MV-4-11 (cell line): ENCODE measurements around the gene ABTB2.
A peak's percentile ranks its signal among the peaks of the same experiment; 100 is the strongest.

Experiments
- DNase-seq: peaks from one replicate; lab custom pipeline; 2025; lab: John Stamatoyannopoulos, UW

The ABTB2 gene

DNA sequence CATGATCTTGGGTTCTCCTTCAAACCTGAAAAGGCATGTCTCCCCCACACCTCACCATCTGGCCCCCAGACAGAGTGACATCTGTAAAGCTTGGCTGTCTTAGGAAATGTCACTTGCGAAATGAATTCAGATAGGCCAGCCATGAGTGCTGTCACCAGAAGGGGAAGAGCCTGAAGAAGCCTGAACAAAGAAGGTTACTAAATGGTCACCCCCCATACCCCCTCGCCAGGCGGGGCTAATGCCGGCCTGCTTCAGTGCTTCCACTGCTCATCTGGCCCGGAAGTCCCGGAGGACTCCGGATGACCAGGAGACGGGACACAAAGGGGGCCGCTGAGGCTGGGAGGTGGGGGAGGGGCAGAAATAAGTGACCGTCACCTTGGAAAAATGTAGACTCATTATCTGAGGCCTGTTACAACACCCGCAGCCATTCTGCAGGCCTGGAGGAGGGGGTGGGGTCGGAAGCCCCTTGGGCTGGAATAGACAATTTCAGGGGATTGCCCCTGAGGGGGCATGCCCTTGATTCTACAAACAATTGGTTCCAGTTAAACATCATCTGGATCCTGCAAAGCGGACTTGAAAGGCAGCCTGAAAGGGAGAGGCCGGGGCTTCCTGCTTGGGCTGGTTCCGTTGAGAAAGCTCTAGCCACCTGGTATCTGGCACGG lies 209.2 kb downstream of the ABTB2 start:
- peak; percentile 81 for DNase-seq

DNA sequence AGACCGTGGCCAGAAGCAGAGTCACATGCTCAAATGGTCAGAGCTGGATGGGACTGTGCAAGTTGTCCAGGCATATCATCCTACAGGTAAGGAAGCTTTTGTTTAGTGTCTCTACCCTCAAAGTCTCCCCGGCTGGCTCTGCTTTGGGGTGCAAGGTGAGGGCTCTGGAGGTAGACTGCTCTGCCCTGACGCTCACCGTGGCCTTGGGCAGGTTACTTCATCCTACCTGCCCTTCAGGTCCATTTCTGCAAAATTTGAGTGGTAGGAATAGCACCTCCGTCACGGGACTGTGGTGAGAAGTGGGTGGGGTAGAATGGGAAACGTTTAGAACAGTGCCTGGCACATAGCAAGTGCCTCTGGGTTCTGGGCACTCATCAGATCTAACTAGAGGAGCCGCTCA lies 210.2 kb downstream of the ABTB2 start:
- DNase-seq: no peak

DNA sequence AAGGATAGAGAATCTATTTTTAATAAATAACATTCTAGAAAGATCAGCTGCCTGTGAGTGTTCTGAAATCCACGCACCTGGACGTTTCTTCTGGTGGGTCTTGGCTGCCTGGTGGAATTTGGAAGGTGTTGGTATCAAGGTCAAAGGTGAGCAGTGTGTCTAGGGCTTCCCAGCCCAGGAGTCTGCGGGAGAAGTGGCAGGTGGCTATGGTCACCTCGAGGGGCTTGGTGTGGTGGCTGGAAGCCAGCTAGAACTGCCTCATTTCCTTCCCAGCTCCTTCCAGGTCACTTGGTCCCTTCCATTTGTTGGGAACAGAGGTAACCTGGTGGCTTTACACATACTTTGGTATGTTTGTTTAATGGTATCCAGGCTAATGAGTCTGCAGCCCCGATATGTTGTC lies 210.9 kb downstream of the ABTB2 start:
- DNase-seq: no peak

DNA sequence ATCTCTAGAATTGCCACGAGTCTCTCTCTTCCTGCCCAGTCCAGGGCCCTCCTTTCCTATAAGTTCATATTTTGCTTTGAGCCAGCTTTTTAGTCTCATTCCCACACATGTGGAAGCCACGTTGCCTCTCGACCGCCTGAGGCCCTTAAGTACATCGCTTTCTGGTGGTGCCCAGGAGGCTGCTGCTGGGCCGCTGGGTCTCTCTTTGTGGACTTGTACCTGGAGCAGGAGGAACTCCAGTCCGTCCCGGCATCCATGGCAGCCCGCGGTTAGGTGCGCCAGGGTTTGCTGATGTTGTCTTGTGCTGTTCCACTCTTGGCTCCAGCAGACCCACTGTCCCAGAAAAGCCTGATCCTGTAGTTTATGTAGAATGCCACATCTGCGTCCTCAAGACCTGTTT lies 211.4 kb downstream of the ABTB2 start:
- no peak for DNase-seq

DNA sequence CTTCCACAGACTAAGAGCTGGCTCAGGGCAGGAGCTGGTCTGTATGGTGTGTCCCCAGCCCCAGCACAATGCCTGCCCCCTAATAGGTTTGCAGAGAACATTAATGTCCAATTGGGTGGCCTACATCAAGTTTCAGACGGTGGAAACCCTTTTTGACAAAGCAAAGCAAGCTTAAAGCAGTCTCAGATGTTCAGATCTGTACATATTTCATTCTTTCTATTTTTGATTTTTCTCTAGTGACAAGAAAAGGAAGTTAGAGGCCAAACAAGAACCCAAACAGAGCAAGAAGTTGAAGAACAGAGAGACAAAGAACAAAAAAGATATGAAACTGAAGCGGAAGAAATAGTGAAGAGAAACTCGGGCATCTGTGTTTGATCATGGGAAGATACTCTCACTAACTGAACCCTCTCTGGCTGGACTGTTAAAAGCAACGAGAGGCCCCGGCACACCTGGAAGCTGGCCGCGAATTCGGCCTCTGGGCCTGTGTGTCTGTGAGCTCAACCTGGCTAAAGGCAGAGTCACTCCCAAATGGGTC lies 211.9 kb downstream of the ABTB2 start:
- peak; percentile 66 for DNase-seq

DNA sequence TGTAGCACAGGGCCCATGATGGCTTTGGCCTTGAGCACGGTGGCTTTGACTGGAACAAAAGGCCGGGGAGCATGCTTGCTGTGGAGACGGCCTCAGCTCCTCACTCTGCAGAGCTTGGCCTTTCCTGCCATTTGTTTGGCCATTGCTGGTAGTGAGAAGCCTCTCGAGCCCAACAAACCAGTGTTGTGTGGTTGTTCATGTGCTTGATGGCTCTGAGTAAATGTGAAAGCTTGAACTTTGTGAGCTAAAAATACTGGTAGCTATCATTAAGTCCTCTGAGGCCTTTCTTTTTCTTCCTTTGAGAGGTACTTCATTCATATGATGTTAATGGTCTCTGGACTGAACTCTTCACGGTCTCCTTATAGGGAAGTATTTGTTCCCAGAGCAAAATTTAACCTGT lies 212.7 kb downstream of the ABTB2 start:
- no peak for DNase-seq

DNA sequence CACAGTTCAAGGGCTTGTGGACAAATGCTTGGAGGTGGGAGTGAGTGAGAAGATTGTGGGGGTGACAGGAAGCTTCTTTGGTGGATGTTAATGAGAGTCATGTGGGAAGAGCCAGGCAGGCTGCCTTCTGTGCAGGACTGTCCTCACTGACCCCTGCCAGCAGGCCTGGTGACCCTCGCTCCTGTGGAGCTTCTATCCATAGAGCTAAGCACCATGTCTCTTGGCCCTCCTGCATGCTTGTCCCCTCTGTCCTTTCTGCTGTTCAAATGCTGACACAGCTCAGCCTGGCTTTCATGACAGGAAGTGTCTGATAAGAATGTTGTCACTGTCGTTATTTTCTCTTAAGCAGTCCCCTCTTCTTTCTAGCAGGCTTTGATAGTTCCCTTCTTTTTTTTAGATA lies 214.8 kb downstream of the ABTB2 start:
- DNase-seq: no peak

DNA sequence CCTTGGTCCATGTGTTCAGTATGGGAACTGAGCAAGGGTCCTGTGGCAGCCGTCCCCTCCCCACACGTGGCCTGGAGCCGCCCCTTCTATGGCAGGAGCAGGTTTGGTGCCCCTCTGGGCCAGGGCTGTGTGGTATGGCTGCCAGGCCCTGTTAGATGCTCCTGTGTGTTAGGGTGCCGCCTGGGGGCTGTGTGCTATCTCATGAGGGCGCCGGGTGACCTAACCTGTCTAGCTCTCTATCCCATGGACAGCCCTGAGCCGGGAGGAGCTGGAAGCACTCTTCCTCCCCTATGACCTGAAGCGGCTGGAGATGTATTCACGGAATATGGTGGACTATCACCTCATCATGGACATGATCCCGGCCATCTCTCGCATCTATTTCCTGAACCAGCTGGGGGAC lies 217.7 kb downstream of the ABTB2 start:
- DNase-seq: no peak

DNA sequence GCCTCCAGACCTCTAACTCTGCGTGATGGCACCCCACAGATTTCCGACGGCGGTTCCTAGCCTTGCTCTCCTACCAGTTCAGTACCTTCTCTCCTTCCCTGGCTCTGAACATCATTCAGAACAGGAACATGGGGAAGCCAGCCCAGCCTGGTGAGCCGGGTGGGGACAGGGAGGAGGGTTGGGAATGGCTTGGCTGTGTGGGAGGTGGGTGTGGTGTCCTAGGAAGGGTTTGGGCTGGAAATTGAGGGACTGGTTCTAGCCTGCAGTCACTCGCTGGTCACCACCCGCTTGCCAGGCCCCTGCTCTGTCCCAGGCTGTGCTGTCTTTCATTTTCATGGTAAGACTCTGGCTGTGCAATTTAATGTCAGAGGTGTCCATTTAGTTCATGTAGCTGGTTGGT lies 218.5 kb downstream of the ABTB2 start:
- DNase-seq: no peak

DNA sequence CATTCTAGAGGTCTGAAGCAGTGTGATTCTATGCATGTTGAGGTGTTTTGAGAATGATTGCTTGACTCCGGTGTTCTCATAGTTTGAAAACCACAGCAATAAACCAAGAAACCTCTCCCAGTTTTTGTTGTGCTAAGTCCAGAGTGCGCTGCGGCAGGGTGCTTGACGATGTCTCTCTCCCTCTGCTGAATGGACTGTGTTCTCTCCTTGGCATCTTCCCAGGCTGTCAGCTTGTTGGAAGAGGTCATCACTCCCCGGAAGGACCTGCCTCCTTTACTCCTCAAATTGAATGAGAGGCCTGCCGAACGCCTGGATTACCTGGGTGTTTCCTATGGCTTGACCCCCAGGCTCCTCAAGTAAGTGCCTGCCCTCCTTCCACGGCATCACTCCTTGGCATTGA lies 221.4 kb downstream of the ABTB2 start:
- DNase-seq: no peak

DNA sequence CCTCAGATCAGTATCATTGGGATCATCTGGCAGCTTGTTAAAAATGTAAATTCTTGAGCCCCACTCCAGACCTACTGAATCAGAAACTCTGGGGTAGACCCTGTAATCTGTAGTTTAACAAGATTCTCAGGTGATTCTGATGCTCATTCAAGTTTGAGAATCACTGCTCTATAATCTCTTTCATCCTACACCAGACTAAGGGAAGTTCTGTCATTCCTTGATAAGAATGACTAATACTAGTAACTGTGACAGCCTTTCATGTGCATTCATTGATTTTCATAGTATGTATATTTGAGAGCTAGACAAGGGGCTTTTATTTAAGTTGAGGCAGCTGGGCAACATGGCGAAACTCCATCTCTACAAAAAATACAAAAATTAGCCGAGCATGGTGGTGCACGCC lies 222.4 kb downstream of the ABTB2 start:
- no peak for DNase-seq

DNA sequence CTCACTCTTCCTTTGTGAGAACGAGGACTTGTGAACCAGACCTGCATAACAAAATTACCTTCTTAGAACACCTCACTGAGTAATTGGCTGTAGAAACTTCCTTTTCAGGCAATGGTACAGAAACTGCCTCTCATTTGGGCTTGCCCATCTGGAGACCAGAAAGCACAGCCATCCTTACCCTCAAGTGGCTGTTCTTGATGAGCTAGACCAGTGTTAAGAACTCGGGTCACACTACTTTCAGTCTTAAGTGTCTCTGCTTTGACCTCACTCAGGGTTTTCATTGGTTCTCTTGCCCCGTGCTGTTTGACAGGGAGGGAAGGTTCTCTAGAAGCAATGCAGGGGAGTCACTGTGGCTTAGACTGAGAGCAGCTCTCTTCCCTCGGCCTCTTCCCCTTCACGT lies 223.0 kb downstream of the ABTB2 start:
- DNase-seq: no peak

DNA sequence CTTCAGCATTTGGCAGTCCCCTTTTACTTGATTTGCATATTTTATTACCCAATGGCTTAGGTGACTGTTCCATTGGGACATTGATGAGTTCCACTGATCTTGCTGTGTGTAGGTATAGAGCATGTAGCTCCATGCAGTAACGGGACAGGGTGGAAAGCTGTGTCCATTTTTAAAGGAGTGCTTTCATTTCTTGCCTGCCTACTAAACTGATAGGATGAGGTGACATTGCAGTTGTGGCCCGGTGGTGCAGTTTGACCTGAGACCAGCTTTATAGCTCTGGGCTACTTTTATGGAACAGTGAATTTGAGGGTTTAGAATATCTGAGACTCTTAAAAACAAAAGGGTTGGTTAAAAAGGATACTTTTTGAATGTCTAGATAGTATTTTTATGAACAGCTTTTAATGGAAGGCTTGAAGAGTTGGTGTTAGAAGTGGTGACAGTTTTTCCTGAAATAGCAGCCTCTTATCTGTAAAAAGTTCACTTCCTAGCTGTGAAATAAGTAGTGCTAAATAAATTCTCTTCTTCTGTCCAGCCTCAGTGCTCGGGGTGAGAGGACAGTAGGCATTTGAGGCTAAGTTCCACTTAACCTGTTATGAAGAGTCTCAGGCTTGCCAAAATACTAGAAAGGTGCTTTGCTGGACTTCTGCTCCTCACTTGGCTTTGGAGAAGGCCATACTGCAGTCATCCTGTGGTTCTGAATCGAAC lies 225.4 kb downstream of the ABTB2 start:
- DNase-seq: no peak

DNA sequence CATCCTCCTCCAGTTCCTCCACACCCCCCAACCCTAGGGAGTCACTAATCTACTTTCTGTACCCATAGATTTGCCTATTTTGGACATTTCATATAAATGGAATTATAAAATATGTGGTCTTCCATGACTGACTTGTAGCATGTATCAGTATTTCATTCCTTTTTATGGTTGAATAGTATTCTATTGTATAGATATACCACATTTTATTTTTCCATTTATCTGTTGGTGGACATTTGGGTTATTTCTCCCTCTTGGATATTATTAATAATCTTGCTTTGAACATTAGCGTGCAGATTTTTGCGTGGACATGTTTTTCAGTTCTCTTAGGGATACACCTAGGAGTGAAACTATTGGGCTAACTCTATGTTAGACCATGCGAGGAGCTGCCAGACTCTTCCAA lies 229.0 kb downstream of the ABTB2 start:
- no peak for DNase-seq

DNA sequence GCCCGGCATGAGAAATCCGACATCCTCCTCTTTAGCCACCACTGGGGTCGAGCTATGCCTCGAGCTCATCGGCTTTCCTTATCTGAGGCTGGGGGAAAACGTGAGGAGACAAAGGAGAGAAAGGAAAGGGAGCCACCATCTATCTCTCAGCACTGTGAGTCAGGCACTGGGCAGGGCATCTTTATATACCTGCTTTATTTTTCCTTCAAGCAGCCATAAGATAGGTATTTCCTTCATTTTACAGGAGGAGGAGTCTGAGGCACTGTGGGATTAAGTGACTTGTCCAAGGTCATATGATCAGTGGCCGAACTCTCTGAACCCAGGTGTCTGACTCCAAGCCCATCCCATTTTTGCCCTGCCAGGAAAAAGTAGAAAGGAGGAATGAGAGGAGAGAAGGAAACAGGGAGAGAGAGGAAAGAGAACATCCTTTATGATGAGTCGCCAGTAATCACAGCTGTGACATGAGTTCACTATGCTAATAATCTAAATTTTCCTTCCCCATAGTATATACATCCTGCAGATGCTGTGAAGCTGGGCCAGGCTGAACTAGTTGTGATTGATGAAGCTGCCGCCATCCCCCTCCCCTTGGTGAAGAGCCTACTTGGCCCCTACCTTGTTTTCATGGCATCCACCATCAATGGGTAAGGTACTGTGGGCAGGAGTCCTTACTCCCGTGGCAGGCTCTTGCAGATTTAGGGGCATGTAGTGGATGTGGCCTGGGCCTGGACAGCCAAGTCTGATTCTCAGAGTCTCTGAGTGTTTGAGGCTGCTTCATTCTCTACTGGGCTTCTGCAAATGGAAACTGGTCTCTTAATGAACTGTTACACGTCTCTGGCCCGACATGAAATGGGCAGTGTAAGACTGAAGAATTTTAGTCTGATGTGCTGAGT lies 230.6 kb downstream of the ABTB2 start:
- DNase-seq: no peak

DNA sequence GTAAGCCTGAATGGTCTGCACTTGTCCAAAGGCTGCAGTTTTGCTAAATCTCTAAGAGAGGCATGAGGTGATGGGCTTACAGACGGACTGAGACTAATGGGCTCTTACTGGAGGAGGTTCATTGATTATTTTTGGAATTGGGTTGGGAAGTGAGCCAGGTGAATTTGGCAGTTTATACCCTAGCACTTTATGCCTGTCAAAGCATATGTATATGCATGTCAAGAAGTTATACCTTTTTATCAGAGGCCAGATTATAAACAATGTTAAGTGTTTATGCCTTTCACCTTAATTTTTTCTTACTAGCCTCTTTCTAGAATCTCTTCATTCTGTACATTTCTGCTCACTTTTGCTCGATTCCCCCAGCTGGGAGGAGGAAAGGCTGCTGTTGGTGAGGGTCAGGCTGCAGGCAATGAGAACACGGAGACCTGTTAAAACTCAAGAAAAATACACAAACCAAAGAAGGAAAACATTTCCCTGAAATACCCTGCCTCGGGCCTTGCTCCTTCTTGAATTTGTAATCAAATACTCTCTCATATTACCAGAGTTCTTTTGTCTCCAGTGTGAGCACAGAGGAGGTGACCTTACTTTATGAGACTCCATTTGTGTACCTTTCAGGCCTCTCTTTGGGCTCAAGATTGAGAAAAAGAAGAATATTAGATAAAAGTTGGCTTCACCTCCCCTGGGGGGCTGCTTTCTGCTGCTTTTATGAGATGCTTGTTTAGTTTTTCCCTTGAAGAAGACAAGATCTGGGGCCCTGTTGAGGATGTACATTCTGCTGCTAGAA lies 232.7 kb downstream of the ABTB2 start:
- no peak for DNase-seq

DNA sequence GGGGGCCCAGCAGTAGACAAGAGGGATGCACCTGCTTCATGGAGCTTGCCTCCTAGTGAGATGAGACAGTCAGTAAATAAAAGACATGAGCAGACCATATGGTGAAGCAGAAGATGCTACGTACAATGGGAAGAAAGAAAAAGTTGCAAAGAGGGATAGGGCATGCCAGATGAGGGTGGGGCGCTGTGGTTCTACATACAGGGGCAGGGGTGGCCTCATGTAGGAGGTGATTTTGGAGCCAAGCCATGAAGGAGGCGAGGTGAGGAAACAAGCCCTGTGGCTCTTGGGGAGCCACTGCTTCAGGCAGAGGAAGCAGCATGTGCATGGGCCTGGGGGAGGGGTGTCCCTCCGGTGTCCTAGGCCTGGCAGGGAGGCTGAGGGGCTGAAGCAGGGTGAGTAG lies 237.2 kb downstream of the ABTB2 start:
- no peak for DNase-seq

DNA sequence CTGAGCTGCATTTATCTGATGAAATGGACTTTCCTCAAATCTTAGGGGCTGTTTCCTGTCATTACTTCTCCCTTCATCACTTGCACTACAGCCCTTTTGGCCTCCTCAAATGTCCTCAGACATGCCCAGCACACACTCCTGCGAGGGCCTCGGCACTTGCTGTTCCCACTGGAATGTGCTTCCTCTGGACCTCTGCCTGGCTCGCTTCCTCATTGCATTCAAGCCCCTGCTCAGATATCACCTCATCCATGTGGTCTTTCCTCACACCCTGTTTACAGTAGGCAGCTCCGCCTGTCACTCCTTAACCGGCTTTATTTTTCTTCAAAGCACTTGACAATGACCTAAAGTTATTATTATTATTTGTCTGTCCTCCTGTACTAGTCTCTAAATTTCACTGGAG lies 243.3 kb downstream of the ABTB2 start:
- DNase-seq: no peak

DNA sequence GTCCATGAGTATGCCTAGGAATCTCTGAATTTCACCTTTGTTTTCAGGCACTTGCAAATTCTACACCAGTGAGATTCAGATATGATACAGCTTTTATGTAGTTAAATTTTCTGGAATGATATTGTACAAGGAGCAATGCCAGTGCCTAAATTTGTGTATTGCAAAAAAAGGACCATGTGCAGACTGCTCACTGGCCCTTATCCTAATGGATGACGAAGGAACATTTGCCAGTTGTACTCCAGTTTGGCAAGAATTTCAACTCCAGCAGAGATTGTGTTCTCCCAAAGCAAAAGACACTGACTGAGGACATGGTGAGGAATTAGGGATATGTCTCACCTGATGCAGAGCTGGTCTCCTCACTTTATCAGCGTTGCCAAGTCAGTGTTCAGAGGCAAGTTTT lies 243.8 kb downstream of the ABTB2 start:
- no peak for DNase-seq

DNA sequence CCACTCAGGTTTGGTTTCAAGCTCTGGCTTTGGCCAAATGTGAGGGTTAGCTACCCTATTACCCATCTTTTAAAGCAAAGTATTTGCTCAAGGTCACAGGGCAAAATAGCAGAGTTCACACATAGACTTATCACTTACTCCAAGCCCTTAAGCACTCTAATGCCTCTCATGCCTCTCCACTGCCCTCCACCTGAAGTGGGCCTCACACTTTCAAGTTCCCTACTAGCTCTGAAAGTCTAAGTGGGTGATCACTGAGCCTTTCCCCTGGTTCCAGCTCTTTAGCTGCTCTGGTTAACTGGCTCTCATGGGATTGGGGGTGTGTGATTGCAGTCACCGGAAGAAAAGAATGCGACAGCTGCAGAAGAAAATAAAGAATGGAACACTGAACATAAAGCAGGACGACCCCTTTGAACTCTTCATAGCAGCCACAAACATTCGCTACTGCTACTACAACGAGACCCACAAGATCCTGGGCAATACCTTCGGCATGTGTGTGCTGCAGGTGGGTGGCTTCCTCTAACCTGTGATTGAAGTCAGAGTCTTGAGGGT lies 246.0 kb downstream of the ABTB2 start:
- DNase-seq: no peak

DNA sequence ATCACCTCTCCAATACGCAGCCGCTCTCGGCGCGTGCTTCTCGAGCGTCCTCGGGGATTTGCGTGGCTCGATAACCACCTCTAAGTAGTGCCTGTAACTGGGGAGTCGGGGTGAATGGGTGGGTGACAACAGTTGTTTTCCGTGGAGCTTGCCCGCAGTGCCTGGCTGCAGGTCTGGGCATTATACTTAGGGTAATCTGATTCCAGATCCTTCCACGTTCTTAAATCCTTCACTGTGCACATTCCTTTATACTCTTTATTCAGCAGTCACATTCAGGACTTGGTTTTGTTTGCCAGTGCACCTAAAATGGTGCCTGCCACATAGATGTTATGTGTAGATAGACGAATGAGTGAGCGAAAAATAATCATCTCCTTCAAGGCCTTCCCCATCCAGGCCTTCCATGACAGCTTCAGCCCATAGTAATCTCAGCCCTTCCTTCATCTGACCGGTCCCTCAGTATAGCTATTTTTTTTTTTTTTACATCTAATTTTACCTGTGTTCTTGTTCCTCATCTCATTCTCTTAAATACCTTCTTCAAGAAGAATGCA lies 251.8 kb downstream of the ABTB2 start:
- no peak for DNase-seq
